ENCODE measurements around the gene MICAL3.

Gene MICAL3

GRCh38 chr22:17861909-17862308, 162.5 kb downstream of the MICAL3 start:
- TF ChIP-seq CTCF (IDR thresholded peaks at IDR 0.05; ENCODE audit: low read length, missing control alignments) = no peak
- DNase-seq (ENCODE audit: low read depth) = no peak
- H3K4me3 ChIP-seq (replicated peaks; ENCODE audit: low read depth, low read length) = no peak overlapping the region

GRCh38 chr22:17860220-17860965, 164.0 kb downstream of the MICAL3 start:
- TF ChIP-seq CTCF (IDR thresholded peaks at IDR 0.05; ENCODE audit: low read length, missing control alignments) = no peak
- no peak overlapping the region for H3K4me3 ChIP-seq (replicated peaks; ENCODE audit: low read depth, low read length)
- no peak for DNase-seq (ENCODE audit: low read depth)

- no peak for DNase-seq (ENCODE audit: low read depth)
- no peak for TF ChIP-seq CTCF (IDR thresholded peaks at IDR 0.05; ENCODE audit: low read length, missing control alignments)
- no peak overlapping the region for H3K4me3 ChIP-seq (replicated peaks; ENCODE audit: low read depth, low read length)
Measured at GRCh38 chr22:17858033-17858432, 166.3 kb downstream of the MICAL3 start.

GRCh38 chr22:17855572-17856290, 168.6 kb downstream of the MICAL3 start:
- TF ChIP-seq CTCF (IDR thresholded peaks at IDR 0.05; ENCODE audit: low read length, missing control alignments) = no peak
- no peak for DNase-seq (ENCODE audit: low read depth)
- H3K4me3 ChIP-seq (replicated peaks; ENCODE audit: low read depth, low read length) = no peak overlapping the region

- H3K4me3 ChIP-seq (replicated peaks; ENCODE audit: low read depth, low read length) = no peak overlapping the region
- DNase-seq (ENCODE audit: low read depth) = peak; percentile 50
- no peak for TF ChIP-seq CTCF (IDR thresholded peaks at IDR 0.05; ENCODE audit: low read length, missing control alignments)
Measured at GRCh38 chr22:17853073-17853472, 171.3 kb downstream of the MICAL3 start.

- H3K4me3 ChIP-seq (replicated peaks; ENCODE audit: low read depth, low read length) = no peak overlapping the region
- TF ChIP-seq CTCF (IDR thresholded peaks at IDR 0.05; ENCODE audit: low read length, missing control alignments) = no peak
- DNase-seq (ENCODE audit: low read depth) = no peak
Measured at GRCh38 chr22:17851759-17852158, 172.6 kb downstream of the MICAL3 start.

Data from fibroblast of pulmonary artery (primary cell).